NK-92 (cell line): ENCODE measurements around the gene NFKBIL1.
"Not testable (repeated sequence)": the region's sequence is repeated elsewhere in the genome, so short reads cannot be mapped to it uniquely, and the experiment has no call there.

Experiments used
- DNase-seq: peaks from one replicate; lab custom pipeline; 2025; ENCODE audit not compliant: unreplicated experiment; lab: John Stamatoyannopoulos, UW

The NFKBIL1 gene

DNA sequence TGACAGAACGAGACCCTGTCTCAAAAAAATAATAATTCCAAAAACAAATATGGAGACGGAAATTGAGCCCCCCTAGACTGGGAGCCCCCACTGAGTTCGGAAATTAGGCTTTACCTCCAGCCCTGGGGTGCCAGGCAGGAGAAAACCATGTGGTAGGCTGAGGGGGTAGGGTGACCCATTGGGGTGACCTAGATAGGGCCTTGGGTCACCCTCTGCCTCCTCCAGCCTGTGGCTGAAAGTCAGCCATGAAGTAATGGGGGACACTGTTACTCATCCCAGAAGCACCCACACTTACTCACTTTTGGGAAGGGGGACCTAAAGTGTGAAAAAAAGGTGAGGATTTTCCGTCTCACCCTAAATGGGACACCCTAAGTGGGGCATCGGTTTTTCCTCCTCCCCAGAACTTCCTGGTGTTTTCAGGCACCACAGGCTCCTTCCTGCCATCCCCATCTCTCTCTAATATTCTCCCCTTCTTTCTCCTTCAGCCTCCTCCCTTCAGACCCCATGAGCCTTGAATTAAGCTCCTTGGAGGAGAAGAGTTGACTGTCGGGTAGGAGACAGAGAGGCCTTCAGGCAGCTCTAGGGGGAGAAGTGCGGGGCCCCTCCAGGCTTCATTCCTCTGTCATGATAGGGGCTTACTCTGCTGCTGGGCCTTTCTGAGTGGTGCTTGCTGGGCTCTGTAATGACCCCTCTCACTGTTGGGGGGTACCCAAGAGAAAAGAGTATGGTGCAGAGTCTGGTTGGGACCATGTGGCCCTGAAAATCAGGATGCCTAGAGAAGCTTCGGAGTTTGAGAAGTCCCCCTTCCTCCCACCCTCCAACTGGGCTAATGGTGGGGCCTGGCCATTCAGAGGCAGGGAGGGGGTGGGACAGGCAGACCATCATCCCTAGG is 32.4 kb downstream of the NFKBIL1 start:
- DNase-seq, result no peak

DNA sequence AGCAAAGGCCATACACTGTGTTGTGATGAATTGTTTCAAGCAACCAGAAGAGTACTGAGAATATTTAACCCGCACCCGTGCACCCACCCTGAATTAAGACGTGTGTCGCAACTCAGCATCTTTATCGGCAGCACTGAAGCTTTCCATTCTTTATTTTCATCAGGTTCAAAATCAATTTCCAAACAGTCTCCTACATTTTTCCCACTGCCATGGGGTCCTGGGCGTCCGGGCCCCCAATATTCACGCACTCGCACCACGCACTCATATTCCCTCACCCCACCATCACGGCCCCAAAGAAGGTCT is 33.0 kb downstream of the NFKBIL1 start:
- no peak for DNase-seq

DNA sequence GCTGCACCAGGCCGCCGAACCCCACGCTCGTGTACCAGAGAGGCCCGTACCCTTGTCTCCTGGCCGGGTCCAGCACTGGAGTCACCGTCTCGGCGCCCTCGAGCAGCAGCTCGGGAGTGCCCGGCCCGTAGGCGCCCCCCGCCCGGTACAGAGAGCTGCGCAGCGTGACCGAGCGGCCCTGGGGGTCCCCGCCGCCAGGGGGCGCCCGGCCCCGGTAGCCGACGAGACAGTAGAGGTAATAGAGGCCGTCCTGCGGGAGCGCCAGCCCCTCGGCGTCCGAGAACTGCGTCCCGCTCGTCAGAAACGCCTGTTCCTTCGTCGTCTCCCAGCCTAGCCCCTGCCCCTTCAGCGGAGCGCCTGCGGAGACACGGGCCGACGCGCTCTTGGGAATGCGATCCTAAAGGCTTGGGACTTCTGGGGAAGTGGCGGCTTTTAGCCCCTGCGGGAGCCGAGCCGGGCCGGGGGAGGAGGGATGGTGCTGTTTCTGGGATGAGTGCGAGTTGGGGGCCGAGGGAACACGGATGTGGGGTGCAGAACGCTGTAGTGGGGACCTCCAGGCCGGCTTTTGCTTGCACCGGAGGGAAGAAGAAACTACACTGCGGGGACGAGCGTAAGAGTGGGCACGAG is 33.5 kb downstream of the NFKBIL1 start:
- DNase-seq, result no peak

DNA sequence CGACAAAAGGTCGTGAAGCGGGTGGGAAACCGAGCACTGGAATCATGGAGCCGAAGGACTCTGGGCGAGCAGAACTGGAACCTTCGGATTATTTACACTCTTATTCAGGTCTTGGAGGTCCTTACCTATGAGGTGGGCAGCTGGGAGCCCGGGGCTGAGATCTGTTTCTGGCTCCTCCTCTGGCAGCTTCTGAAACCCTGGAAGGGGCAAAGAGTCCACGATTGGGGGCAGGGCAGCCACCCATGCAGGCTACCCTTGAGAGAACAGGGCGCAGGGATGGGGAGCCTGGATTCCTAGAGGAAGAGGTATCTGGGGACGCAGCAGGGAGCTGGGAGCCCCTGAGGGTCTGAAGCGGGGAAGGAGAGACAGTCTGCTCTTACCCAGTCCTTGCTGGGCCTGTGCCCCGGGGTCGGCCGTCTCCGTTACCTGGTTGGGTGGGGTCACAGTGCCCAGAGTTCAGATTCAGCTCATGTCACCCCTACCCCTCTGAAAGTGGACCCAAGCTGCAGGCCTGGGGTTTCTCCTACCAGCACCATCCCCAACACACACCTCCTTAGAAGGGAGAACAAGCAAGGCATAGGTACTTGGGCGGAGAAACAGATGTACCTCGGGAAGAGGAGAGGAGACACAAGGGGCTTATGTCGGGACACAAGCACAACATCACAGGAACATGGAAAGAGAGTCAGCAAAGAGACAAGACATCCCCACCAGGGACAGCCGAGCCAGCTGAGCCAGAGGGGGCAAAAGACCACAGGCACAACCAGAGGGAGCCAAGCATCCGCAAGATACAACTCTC is 34.2 kb downstream of the NFKBIL1 start:
- no peak for DNase-seq

DNA sequence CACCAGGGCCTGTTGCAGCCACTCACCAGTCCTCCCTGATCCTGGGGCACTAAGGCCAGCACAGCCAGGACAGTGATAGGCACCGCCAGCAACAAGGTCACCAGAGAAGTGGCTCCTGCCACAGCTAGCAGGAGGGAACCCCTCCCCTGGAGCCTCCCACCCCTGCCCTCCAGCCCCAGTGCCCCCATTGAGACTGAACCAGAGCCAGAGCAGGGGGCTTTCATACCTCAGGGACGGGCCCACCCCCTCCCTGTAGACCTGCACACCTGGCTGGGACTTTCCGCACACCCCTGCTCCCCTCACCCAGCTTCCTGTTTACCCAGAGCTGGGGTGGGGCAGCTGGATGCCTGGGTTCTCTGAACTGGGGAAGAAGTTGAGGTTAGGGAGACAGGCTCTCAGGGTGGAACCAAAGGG is 34.8 kb downstream of the NFKBIL1 start, which contains the start of gene LTB:
LTB (minus strand) TSS at position 195 of the 414 bp plus-strand sequence; CDS start at position 188, 7 bp downstream.
- DNase-seq, result no peak

DNA sequence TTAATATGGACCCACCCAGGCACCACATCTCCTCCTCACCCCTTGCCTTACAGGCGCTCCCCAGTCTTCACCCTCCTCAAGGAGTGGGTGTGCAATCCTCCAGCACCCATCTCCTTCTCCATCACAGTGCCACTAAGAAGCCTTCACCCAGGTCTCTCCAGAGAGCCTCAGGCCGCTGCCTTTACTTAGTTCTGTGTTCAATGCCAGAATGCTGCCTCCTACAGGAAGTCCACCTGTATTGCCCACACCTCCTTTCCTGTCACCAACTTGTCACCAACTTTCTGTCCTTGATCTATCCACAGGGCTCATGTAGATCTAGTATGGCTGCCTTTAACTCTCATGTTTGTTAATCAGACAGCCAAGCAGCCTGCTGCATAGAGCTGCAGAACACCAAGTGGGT is 38.1 kb downstream of the NFKBIL1 start:
- no peak for DNase-seq

DNA sequence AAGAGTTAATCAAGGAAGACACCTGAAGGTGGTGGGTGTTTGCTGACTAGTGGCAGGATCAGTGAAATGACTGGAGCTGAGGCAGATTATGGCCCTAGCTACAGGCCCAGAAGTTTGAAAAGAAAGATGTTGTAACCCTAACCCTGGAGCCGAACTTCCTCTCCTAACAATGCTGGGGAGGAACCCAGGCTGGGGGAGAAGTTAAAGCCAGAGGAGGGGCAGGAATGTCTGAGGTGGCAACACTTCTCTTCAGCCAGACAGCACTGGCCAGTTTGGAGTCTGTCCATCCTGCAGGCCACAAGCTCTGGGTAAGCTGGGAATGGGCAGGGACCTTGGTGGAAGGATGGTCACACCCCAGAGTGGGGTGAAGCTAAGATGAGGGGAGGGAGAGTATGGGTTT is 38.6 kb downstream of the NFKBIL1 start, which contains the start of gene LST1:
LST1 (plus strand) TSS at position 270 of the 400 bp plus-strand sequence. CDS start 1,023 bp downstream, outside the sequence.
- no peak for DNase-seq

DNA sequence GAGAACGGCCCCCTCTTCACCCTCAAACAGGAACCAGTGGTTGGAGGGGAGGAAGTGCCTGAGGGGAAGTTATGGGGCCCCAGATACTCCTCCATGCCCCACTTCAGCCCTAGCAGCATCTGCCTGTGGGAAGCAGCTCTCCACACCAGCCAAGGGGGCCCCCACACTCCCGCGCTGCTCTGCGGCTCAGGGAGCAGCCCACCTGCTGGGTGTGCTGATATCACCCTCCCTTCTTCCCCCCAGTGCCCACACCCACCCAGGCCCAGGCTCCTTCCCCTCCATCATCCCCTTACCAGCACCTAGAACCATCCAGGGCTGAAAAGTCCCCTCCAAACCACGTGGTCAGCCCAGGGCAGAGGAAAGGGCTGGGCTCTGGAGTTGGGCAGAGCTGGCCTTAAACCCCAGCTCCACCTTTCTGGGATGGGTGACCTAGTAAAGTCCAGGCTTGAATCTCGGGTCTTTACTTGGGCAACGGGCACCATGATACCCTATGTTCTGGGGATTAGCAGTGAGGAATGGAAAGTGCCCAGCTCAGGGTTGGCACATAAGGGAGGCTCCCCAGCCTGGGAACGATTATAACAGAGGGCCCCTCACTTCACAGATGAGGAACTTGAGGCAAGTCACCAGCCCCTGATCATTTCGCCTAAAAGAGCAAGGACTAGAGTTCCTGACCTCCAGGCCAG is 39.3 kb downstream of the NFKBIL1 start:
- no peak for DNase-seq

DNA sequence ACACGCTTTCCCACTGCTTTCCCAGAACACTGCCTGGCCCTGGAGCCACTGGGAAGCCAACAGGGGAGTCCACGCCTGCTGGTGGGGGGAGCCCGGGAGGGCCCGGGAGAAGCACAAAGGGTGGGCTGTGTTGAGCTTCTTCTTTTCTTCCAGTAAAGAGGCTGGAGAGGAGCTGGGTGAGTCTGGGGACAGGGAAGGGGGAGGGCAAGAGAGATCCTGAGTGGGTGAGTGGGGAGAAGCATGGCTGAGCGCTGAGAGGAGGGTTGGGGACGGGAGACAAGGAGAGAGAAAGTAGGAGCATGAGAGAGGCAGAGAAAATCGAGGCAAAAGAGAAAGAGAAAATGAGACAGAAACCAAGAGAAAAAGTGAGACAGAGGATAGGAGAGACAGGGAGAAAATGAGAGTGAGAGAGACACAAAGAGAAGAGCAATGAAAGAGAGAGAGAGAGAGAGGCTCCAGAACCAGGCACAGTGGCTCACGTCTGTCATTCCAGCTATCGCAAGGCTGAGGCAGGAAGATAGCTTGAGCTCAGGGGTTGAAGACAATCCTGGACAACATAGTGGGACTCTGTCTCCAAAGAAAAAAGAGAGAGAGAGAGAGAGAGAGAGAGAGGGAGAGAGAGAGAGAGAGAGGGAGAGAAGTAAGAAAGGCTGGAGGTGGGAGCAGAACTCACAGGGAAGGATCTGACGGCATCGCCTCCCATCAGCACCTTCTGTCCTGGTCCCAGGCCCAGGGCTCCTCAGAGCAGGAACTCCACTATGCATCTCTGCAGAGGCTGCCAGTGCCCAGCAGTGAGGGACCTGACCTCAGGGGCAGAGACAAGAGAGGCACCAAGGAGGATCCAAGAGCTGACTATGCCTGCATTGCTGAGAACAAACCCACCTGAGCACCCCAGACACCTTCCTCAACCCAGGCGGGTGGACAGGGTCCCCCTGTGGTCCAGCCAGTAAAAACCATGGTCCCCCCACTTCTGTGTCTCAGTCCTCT is 40.7 kb downstream of the NFKBIL1 start:
- no peak for DNase-seq

DNA sequence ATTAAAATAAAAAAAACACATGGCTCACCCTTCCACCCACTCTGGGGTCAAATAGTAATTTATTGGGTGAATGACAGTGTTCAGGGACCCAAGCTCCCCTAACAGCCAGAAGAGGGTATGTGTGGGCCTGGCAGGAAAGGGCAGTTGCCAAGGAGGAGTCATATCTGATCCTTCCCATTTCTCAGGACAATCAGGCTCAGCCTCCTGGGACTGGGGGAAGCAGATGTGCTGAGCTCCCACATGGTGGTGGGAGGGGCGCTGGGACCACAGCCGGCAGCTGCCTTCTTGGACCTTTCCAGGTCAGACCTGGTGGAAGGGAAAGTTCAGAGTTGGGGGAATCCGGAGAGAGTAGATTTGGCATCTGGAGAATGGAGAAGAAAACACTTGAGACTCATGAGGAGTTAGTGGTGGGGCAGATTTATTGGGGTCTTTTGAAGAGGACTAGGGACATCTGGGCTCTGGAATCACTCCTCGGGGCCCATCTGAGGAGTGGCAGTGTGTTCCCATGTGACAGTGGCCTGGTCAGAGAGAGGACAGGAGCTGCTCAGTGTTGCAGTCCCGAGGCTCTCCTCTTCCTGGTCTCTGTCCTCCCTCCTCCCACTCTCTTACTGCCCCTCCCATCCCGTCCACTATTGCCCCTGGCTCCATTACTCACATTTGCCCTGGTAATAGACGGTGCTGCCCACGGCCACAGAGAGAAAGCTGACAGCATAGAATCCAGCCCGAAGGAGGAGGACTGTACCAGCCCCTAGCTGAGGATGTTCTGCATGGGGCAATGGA is 41.7 kb downstream of the NFKBIL1 start:
- DNase-seq, result no peak

DNA sequence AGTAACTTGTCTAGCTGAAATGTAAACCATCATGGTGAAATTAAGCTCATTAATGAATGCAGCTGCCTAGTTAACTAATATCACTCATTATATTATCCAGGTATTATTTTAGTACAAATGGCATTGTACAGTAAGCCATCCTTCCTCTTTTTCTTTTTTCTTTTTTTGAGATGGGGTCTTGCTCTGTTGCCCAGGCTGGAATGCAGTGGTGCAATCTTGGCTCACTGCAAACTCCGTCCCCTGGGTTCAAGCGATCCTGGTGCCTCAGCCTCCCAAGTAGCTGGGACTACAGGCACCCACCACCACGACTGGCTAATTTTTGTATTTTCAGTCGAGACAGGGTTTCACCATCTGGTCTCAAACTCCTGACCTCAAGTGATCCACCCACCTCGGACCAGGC is 43.3 kb downstream of the NFKBIL1 start:
- not testable (repeated sequence) for DNase-seq

DNA sequence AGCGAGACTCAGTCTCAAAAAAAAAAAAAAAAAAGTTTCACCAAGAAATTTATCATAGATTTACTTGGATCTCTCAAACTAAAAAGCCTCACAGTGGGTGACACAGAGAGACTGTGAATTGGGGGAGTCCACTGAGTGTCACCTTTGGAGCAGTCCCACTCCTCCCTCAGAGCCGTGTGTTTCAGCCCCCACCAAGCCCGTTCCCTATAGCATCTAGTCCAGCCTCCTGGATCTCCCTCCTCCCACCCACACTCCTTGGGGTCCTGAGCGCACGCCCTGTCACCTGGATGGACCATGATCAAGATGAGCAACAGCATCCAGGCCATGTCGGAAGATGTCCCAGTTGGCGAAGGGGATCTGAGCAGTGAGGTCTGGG is 45.0 kb downstream of the NFKBIL1 start:
- no peak for DNase-seq

DNA sequence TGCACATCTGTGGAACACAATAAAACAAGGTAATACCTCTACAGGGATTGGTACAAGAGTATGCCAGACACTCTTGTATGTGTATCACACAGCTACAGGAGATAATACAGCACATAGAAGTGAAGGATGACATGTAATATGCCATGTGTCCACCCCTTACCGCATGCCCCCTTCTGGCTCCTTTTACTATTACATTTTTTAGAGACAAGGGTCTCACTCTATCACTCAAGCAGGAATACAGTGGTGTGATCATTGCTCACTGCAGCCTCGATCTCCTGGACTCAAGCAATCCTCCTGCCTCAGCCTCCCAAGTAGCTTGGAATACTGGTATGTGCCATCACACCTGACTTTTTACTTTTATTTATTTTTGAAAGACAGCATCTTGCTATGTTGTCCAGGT is 49.6 kb downstream of the NFKBIL1 start:
- DNase-seq, result no peak

DNA sequence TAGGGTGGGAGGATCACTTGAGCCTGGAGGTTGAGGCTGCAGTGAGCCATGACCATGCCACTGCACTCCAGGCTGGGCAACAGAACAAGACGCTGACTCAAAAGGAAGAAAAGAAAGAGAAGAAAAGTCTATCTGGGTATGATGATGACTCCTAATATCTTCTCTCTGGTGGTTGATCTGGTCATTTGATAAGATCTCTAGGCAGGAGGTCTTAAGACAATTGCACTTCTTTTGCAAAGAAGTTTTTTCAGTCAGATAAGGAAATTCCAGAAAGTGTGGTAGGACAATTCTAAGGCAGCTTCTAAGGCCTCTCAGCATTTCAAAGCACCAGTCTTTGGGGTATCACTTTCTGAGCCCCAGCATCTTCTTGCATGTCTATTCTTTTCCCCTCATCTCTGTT is 59.9 kb downstream of the NFKBIL1 start:
- no peak for DNase-seq
